Heart right ventricle (tissue), 16 donors: Measurements from ENCODE around the gene ARFGEF3. TPM values are rescaled to one million over a fixed set of nuclear protein-coding genes. Genes with fewer than 3 reads are reported as not detected.

Experiments
- ATAC-seq, 8 donors: fragments of 200-7000 bp; cut with Tn5 transposase; one replicate each; pipeline ENCODE4 v1.9.1; 2020; ENCODE audit warnings: mild to moderate bottlenecking in 8 of 8, moderate library complexity in 8 of 8, moderate number of reproducible peaks in 1 of 8
- DNase-seq, 2 donors: peaks; one replicate each; pipeline ENCODE4 v3.0.0-alpha.2; 2020
- H3K27ac ChIP-seq, 10 donors: fragments of 200-600 bp; sonication (generic) in 2 of 10; one replicate each; pipeline versions ENCODE4 v1.5.0 to v1.8.0; 2020 to 2022; ENCODE audit warnings: mild to moderate bottlenecking in 3 of 10
- H3K27me3 ChIP-seq, 7 donors: fragments of 200-600 bp; one replicate each; pipeline ENCODE4 v1.8.0; 2021 to 2022; ENCODE audit warnings: mild to moderate bottlenecking in 2 of 7
- H3K36me3 ChIP-seq, 9 donors: fragments of 200-600 bp; sonication (generic) in 1 of 9; one replicate each; pipeline versions ENCODE4 v1.5.0 to v1.8.0; 2020 to 2022; ENCODE audit warnings: mild to moderate bottlenecking in 2 of 9
- H3K4me1 ChIP-seq, 9 donors: fragments of 200-600 bp; sonication (generic) in 1 of 9; one replicate each; pipeline versions ENCODE4 v1.5.0 to v1.8.0; 2020 to 2022; ENCODE audit warnings: mild to moderate bottlenecking in 4 of 9
- H3K4me3 ChIP-seq, 10 donors: fragments of 200-600 bp; sonication (generic) in 2 of 10; one replicate each; pipeline versions ENCODE4 v1.5.0 to v1.8.0; 2020 to 2022; ENCODE audit warnings: mild to moderate bottlenecking in 7 of 10, moderate library complexity in 2 of 10
- H3K9me3 ChIP-seq, 11 donors: fragments of 200-600 bp in 10 of 11; sonication (generic) in 2 of 11; one replicate each; pipeline versions ENCODE4 v1.5.0 to v1.8.0; 2013 to 2022; ENCODE audit warnings: mild to moderate bottlenecking in 2 of 11, control low read depth in 1 of 11, moderate library complexity in 1 of 11
- WGBS, 2 donors: extraction: QIAGEN DNeasy Blood & Tissue Kit; methylation state at CpG; one replicate each; pipeline ENCODE4 v1.1.7; 2013; ENCODE audit warnings: inconsistent platforms in 1 of 2; 5-methylcytosine and 5-hydroxymethylcytosine counted together
- intact Hi-C, 10 donors: fragments of 100-400 bp; cut with DNase I; formaldehyde crosslinking; loops; one replicate each; pipeline versions ENCODE4 v1.11.1 to v1.14.2; 2022
- polyA plus RNA-seq, 2 donors: library from polyadenylated mRNA; stranded (reverse); fragments of 200-250 nt; gene quantifications; one replicate each; pipeline ENCODE4 v1.2.3, GENCODE V29; 2013
- total RNA-seq, 10 donors: library from RNA; stranded (reverse); fragmentation: NEBNext Ultra II Directional in 3 of 10; extraction: Animal tissue kit (Norgen Biotek cat#: 25700) in 3 of 10; gene quantifications; one replicate each; pipeline versions ENCODE4 v1.2.1 to v1.2.4, GENCODE V29; 2021 to 2023
- TF ChIP-seq, protein P1 (sequence below), 9 donors: fragments of 200-600 bp; sonication (generic) in 2 of 9; IDR thresholded peaks; one replicate each; pipeline versions ENCODE4 v1.5.0 to v1.8.0; 2021 to 2022; ENCODE audit warnings: antibody characterized with exemption in 9 of 9, mild to moderate bottlenecking in 5 of 9, moderate library complexity in 1 of 9
- donor health status: Arrhythmogenic right ventricular cardiomyopathy.
- donor health status: ischemic (EF 13 %, LVEDD 7.1; RV severe dilation, severe dysfunction).
- donor health status: healthy with polysubstance abuse.
- donor health status: DM: no; HTN: yes; CAD: no.
- donor health status: DM: no; HTN: no; CAD: no.
- donor health status: ischemic (EF 25% LVEDD 6.9; RV normal size, moderate dysfunction).
- donor health status: ischemic (EF 25% LVEDD 5.7; RV mildly dilated, moderate dysfunction).
- donor health status: healthy.
- donor health status: DM: yes; HTN: yes; CAD: no.
- donor health status: Ischemic cardiomyopathy.
- donor health status: ischemic (EF 35%, LVEDD 5.7; RV mildly dilated, moderate dysfunction).
- donor health status: nonischemic (EF 11% LVEDD 7.7; RV severe dilation, severe dysfunction).
- donor health status: DM: yes; HTN: yes; CAD: no.
- donor health status: PGD.
- donor health status: ischemic (EF 29% LVEDD 5.4; RV normal size, mild dysfunction).
- donor health status: nonischemic (EF 23%, LVEDD 6.1; RV moderate dilation, normal function).

Gene ARFGEF3
- total and polyA plus RNA-seq, 12 donors = 0.33 to 11.1 (median 3.3) TPM

DNA sequence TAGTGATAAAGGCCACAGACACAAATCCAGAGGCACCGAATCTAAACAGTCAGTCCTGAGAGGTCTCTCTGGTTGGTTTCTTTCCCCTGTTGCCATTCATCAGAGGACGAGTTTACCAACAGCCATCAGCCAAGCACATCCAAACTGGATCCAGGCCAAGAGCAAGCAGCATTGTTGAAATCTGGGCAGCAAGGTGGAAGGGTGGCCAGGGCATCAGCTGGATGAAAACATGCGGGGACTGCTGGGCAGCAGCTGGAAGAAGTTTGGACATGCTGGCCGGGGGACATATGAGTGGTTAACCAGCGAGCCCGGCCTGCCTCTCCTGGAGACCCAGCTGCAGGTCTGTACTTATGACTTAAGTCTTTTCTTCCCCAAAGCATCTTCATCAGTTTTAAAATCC, 216.1 kb downstream of the ARFGEF3 start, which contains the start of gene SMIM28:
Gene SMIM28 (plus strand): TSS at position 62 of the 400 bp plus-strand sequence. CDS start 168 bp downstream, at position 230.
- WGBS, 2 donors = 68% methylated on average over 6 of the region's 6 CpGs
- Histone ChIP-seq H3K4me3 (no peak within 1 kb of the TSS), H3K27me3 (no peaks in the 10 kb centered on the region), H3K9me3 (no peaks in the 10 kb centered on the region), H3K36me3 (no peaks in the 10 kb centered on the region), H3K27ac (no peak within 1 kb of the TSS), H3K4me1 (peaks cover 0 to 3% (median 0%) of the 10 kb centered on the region in 9 donors)
- TF ChIP-seq, protein P1, sequence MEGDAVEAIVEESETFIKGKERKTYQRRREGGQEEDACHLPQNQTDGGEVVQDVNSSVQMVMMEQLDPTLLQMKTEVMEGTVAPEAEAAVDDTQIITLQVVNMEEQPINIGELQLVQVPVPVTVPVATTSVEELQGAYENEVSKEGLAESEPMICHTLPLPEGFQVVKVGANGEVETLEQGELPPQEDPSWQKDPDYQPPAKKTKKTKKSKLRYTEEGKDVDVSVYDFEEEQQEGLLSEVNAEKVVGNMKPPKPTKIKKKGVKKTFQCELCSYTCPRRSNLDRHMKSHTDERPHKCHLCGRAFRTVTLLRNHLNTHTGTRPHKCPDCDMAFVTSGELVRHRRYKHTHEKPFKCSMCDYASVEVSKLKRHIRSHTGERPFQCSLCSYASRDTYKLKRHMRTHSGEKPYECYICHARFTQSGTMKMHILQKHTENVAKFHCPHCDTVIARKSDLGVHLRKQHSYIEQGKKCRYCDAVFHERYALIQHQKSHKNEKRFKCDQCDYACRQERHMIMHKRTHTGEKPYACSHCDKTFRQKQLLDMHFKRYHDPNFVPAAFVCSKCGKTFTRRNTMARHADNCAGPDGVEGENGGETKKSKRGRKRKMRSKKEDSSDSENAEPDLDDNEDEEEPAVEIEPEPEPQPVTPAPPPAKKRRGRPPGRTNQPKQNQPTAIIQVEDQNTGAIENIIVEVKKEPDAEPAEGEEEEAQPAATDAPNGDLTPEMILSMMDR (IDR thresholded peaks at IDR 0.05) = no peak
- ATAC-seq (peak in 1 of 8 donors; percentile 42), DNase-seq (no peak)
- intact Hi-C loops = no loop called here

DNA sequence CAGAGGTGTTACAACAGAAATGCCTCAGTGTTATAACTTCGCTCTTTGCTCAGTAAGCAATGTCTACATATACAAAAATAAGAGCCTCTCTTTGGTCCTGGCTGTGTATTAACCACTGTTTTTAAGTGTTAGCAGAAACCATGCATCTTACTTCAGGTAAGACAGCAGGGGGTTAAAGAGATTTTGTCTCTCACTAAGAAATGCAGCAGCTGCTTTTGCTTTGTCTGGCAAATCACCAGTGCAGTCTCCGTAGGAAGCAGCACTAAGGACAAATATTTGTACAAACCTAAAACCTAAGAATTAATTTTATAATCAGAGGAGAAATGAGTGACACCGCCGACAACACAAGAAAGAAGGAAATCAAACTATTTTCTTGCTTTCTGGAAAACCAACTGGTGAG, 216.7 kb downstream of the ARFGEF3 start:
- intact Hi-C loops = no loop called here
- WGBS, 2 donors = 73 to 77% methylated on average over 4 of the region's 4 CpGs
- no peaks in the 10 kb centered on the region for H3K9me3 ChIP-seq
- H3K4me1 ChIP-seq = no peaks in the 10 kb centered on the region
- no peak overlapping the region for H3K27ac ChIP-seq
- no peaks in the 10 kb centered on the region for H3K27me3 ChIP-seq
- H3K4me3 ChIP-seq = no peak overlapping the region
- DNase-seq (no peak), ATAC-seq (no peak)
- no peaks in the 10 kb centered on the region for H3K36me3 ChIP-seq
- TF ChIP-seq, protein P1 (IDR thresholded peaks at IDR 0.05) = no peak

DNA sequence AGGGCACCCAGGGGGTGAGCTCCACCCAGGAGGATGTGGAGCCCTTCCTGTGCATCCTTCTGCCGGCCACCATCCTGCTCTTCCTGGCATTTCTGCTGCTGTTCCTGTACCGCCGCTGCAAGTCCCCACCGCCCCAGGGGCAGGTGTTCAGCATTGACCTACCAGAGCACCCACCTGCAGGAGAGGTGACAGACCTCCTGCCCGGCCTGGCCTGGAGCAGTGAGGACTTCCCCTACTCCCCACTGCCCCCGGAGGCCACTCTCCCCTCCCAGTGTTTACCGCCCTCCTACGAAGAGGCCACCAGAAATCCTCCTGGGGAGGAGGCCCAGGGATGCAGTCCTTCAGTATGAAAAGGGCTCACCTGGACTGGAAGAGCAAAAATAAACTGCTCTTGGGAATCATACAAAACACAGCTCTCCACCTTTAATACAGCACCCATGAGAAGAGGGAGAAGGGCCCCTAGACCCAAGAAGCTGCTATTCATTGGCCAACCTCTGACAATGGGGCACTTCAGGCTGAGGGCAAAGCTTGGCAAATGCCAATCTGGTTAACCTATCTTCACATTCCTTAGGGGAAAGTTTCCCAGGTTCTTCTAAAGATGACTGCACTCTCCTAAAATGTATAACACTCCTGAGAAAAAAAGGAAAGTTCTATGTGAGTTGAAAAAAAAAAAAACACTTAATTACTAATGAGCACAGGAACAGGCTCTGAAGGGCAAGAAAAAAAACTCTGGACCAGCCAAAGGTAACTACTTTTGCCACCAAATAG, 220.9 kb downstream of the ARFGEF3 start:
- ATAC-seq = no peak
- WGBS, 2 donors = 73 to 85% methylated on average over 8 of the region's 8 CpGs
- DNase-seq = no peak

DNA sequence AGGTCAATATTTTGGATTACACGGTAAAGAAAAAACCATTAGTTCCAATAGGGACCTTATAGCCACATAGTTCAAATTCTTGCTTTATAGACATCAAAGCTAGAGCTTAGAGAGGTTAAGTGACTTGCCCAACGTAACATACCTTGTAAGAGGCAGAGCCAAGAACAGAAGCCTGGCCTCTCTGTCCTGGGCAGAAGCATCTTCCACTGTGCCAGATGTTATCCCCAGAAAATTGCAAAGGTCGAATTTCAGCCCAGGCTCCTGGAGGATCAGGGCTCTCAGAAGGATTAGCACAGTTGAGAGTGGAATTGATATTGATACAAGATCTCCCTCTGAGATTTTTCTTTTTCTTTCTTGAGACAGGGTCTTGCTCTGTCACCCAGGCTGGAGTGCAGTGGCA, 222.0 kb downstream of the ARFGEF3 start:
- Histone ChIP-seq H3K9me3 (no peaks in the 10 kb centered on the region), H3K36me3 (no peaks in the 10 kb centered on the region), H3K27me3 (no peaks in the 10 kb centered on the region), H3K27ac (no peak overlapping the region), H3K4me3 (no peak overlapping the region), H3K4me1 (no peaks in the 10 kb centered on the region)
- DNase-seq (no peak), ATAC-seq (no peak)
- intact Hi-C loops = no loop called here
- TF ChIP-seq, protein P1 (IDR thresholded peaks at IDR 0.05) = no peak
- 80 to 82% methylated on average over 3 of the region's 3 CpGs for WGBS, 2 donors

More for the DNA sequence above, 220.9 kb downstream of the ARFGEF3 start:
- H3K9me3 ChIP-seq = no peaks in the 10 kb centered on the region
- H3K36me3 ChIP-seq = no peaks in the 10 kb centered on the region
- no peaks in the 10 kb centered on the region for H3K4me1 ChIP-seq
- H3K27ac ChIP-seq = no peak overlapping the region
- TF ChIP-seq, protein P1 (IDR thresholded peaks at IDR 0.05) = no peak
- intact Hi-C loops = no loop called here
- no peak overlapping the region for H3K4me3 ChIP-seq
- no peaks in the 10 kb centered on the region for H3K27me3 ChIP-seq
